HEK293T (cell line): Measurements from ENCODE around the gene FAM114A1.

Source experiments
- CTCF ChIA-PET: fragments of 350-600 bp; formaldehyde crosslinking; extraction: SDS; loops from one replicate; lab custom pipeline; 2021; ENCODE audit warnings: antibody characterized with exemption, inconsistent platforms; lab: Yijun Ruan, JAX
- POLR2A ChIA-PET: fragments of 350-600 bp; formaldehyde crosslinking; extraction: SDS; loops from one replicate; lab custom pipeline; 2020; ENCODE audit warnings: antibody characterized with exemption, inconsistent platforms; lab: Yijun Ruan, JAX
- DNase-seq: peaks from one replicate; pipeline ENCODE4 v3.0.0; 2012; ENCODE audit warnings: mixed read lengths; ENCODE audit errors: extremely low spot score
- ARNT ChIP-seq: fragments of 450-650 bp; IDR thresholded peaks from 2 replicates; pipeline ENCODE4 v1.6.1; 2017; ENCODE audit warnings: mild to moderate bottlenecking
- BHLHE40 ChIP-seq: fragments of 450-650 bp; IDR thresholded peaks from 2 replicates; pipeline ENCODE4 v1.6.1; 2016; ENCODE audit warnings: mild to moderate bottlenecking, moderate library complexity, borderline replicate concordance
- CTBP1 ChIP-seq: fragments of 450-650 bp; IDR thresholded peaks from 2 replicates; pipeline ENCODE4 v1.6.1; 2016; ENCODE audit warnings: borderline replicate concordance
- ELF4 ChIP-seq: fragments of 450-650 bp; IDR thresholded peaks from 2 replicates; pipeline ENCODE4 v1.6.1; 2017; ENCODE audit warnings: antibody characterized with exemption
- FOXA1 ChIP-seq: fragments of 450-650 bp; IDR thresholded peaks from 2 replicates; pipeline ENCODE4 v1.6.1; 2016; ENCODE audit warnings: mild to moderate bottlenecking
- FOXK2 ChIP-seq: fragments of 450-650 bp; IDR thresholded peaks from 2 replicates; pipeline ENCODE4 v1.6.1; 2016; ENCODE audit warnings: mild to moderate bottlenecking
- FOXM1 ChIP-seq: fragments of 450-650 bp; IDR thresholded peaks from 2 replicates; pipeline ENCODE4 v1.6.1; 2017; ENCODE audit warnings: mild to moderate bottlenecking, borderline replicate concordance
- HDGF ChIP-seq: fragments of 450-650 bp; IDR thresholded peaks from 2 replicates; pipeline ENCODE4 v1.6.1; 2017; ENCODE audit warnings: antibody characterized with exemption, borderline replicate concordance
- L3MBTL2 ChIP-seq: fragments of 450-650 bp; conservative IDR thresholded peaks from 2 replicates; pipeline ENCODE4 v1.6.1; 2016; ENCODE audit warnings: mild to moderate bottlenecking
- LEF1 ChIP-seq: fragments of 450-650 bp; IDR thresholded peaks from 2 replicates; pipeline ENCODE4 v1.6.1; 2017; ENCODE audit warnings: mild to moderate bottlenecking, borderline replicate concordance
- NFRKB ChIP-seq: fragments of 450-650 bp; IDR thresholded peaks from 2 replicates; pipeline ENCODE4 v1.6.1; 2016; ENCODE audit warnings: mild to moderate bottlenecking, moderate library complexity
- PKNOX1 ChIP-seq: fragments of 450-650 bp; IDR thresholded peaks from 2 replicates; pipeline ENCODE4 v1.6.1; 2016
- SP1 ChIP-seq: fragments of 450-650 bp; IDR thresholded peaks from 2 replicates; pipeline ENCODE4 v1.6.1; 2017
- SUZ12 ChIP-seq: fragments of 450-650 bp; IDR thresholded peaks from 2 replicates; pipeline ENCODE4 v1.6.1; 2016; ENCODE audit warnings: mild to moderate bottlenecking
- TARDBP ChIP-seq: fragments of 450-650 bp; IDR thresholded peaks from 2 replicates; pipeline ENCODE4 v1.6.1; 2016
- ZNF384 ChIP-seq: fragments of 450-650 bp; IDR thresholded peaks from 2 replicates; pipeline ENCODE4 v1.6.1; 2016

Gene FAM114A1

GRCh38 chr4:38871593-38871992 lies 4.0 kb downstream of the FAM114A1 start:
- CTCF ChIA-PET, result interaction anchor here (1.2 to 1.4 kb wide), 2 partner anchors 11 to 112 kb away, joined by 3 to 8 read pairs; no protein-coding TSS in a partner anchor

GRCh38 chr4:38872620-38873019 lies 5.0 kb downstream of the FAM114A1 start:
- TF ChIP-seq FOXA1, result no peak
- TF ChIP-seq CTBP1, result no peak
- TF ChIP-seq ELF4, result no peak
- no peak for TF ChIP-seq L3MBTL2
- no peak for TF ChIP-seq FOXM1
- no peak for TF ChIP-seq FOXK2
- TF ChIP-seq SUZ12, result no peak
- no peak for TF ChIP-seq LEF1
- TF ChIP-seq SP1, result no peak
- CTCF ChIA-PET, result no interaction called here
- DNase-seq, result no peak
- POLR2A ChIA-PET, result no interaction called here

More at GRCh38 chr4:38871593-38871992, 4.0 kb downstream of the FAM114A1 start:
- DNase-seq, result no peak
- TF ChIP-seq FOXM1 (no peak), SUZ12 (no peak), HDGF (no peak), TARDBP (no peak), BHLHE40 (no peak), CTBP1 (no peak), FOXA1 (no peak), ARNT (no peak), ZNF384 (no peak), FOXK2 (no peak), PKNOX1 (no peak), LEF1 (no peak), NFRKB (no peak), L3MBTL2 (no peak)
- POLR2A ChIA-PET, result no interaction called here

DNA sequence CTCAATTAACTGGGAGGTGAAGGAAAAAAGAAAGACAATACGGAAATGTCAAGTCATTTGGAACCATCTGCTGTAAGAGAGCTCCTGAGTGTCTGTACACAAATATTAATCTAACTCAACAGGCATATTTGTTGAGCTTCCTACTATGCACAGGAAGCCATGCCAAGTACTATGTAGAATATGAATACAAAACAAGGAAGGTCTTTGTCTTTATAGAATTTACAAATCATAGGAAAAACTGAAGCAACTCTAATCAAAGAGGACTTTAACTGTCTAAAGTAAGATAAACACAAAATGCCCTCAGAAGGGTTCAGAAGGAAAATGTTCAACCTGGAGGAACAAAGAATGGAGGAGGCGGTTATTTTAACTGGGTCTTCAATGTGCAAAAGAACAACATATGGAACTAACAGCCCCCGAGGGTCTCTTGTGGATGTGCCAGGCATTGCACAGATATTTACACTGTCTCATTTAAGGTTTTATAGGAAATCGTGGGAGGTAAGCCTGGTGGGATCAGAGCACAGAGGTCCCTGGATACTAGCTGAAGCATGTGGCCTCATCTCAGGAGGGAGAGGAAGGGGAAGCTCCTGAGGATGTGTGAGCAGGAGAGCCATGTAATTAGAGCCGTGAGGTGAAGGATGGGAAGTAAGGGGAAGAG lies 5.8 kb downstream of the FAM114A1 start:
- CTCF ChIA-PET, result interaction anchor here (0.6 to 2.3 kb wide), 2 partner anchors 13 to 492 kb away, joined by 3 to 11 read pairs; no protein-coding TSS in a partner anchor
- POLR2A ChIA-PET, result no interaction called here
- TF ChIP-seq FOXA1 (no peak), FOXK2 (no peak)
- DNase-seq, result peak; percentile 9

DNA sequence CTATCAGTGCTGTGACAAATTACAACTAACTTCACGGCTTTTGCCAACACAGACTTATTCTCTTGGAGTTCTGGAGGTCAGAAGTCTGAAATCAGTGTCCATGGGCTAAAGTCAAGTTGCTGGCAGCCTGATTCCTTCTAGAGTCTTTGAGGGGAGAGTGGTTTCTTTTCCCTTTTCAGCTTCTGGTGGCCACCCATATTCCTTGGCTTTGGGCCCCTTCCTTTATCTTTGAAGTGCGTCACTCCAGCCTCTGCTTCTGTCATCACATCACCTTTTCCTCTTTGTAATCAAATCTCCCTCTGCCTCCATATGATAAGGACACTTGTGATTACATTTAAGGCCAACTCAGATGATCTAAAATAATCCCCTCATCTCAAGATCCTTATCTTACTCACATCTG lies 9.0 kb downstream of the FAM114A1 start:
- DNase-seq, result no peak
- ChIA-PET CTCF (no interaction called here), POLR2A (no interaction called here)
- TF ChIP-seq LEF1 (no peak), TARDBP (no peak), FOXK2 (no peak), FOXM1 (no peak), L3MBTL2 (no peak), NFRKB (no peak), ZNF384 (no peak), PKNOX1 (no peak), ELF4 (no peak), SP1 (no peak), BHLHE40 (no peak), HDGF (no peak), ARNT (no peak), SUZ12 (no peak), FOXA1 (no peak), CTBP1 (no peak)

GRCh38 chr4:38884254-38884653 lies 16.6 kb downstream of the FAM114A1 start:
- TF ChIP-seq L3MBTL2 (no peak), FOXM1 (no peak), LEF1 (no peak), CTBP1 (no peak), ELF4 (no peak), BHLHE40 (no peak), SP1 (no peak), SUZ12 (no peak), TARDBP (no peak), ARNT (no peak), FOXA1 (no peak)
- CTCF ChIA-PET, result no interaction called here
- no peak for DNase-seq
- POLR2A ChIA-PET, result no interaction called here

DNA sequence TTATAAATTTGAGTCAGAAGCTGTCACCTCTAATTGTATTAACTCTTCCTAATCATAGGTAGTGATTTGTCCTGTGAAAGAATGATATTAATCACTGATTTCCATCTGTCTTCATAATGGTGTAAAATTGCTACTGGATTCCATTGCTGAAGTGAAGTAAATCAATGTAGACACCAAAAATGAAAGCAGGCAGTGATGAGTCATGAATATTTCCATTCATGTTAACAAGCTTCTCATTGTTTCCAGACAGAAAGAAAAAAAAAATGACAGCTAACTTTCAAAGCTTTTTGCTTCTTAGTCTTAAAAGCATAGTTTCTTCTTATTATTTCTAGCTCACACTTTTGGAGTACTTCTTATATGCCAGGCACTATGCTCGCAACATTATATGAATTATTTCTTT lies 21.5 kb downstream of the FAM114A1 start:
- no peak for DNase-seq
- CTCF ChIA-PET, result no interaction called here
- POLR2A ChIA-PET, result no interaction called here
- TF ChIP-seq L3MBTL2 (no peak), FOXK2 (no peak), HDGF (no peak), ZNF384 (no peak), FOXM1 (no peak), SUZ12 (no peak), CTBP1 (no peak), BHLHE40 (no peak), LEF1 (no peak), FOXA1 (no peak), ARNT (no peak), PKNOX1 (no peak)
